GM19468 (cell line): Measurements from ENCODE around the gene ZNF18.
"Not testable (repeated sequence)": the region's sequence is repeated elsewhere in the genome, so short reads cannot be mapped to it uniquely, and the experiment has no call there.

Source experiments
- ATAC-seq: cut with Tn5 transposase; IDR thresholded peaks from one replicate; pipeline ENCODE4 v1.9.1; 2021; ENCODE audit warnings: mild to moderate bottlenecking, moderate library complexity, moderate number of reproducible peaks; ENCODE audit not compliant: unreplicated experiment; ENCODE audit errors: extremely low read depth

The ZNF18 gene

GRCh38 chr17:11986942-11987329, 10.3 kb downstream of the ZNF18 start:
- ATAC-seq = no peak

GRCh38 chr17:11986179-11986941, 10.9 kb downstream of the ZNF18 start:
- no peak for ATAC-seq

DNA sequence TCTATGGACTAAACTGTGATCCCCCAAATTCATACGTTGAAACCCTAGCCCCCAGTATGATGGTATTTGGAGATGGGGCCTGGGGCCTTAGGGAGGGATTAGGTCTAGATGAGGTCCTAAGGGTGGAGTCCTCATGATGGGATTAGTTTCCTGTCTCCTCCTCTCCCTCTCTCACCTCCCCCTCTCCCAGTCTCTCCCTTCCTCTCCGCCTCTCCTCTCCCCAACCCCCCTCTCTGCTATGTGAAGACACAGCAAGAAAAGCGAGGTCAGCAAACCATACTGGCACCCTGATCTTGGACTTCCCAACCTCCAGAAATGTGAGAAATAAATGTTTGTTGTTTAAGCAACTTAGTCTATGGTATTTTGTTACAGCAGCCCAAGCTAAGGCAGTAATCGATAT, 15.4 kb downstream of the ZNF18 start:
- ATAC-seq = no peak

DNA sequence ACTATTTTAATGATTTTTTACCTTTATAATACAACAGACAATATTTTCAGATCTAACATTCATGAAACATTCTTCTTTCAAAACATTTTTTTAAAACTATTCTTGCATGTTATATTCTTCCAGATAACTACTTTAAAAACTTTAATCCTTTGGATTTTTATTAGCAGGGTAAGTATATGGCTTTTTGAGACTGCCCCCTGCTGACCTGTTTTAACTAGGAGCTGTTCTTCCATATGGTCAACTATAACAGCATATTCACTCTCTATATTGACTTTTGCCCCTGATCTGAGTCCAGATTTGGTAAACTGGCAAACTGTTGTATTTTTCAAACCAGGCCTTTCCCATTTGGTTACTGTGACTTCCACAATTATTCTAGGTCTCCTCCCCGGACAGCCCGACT, 16.5 kb downstream of the ZNF18 start:
- ATAC-seq = no peak

- ATAC-seq = no peak
These were observed 17.5 kb downstream of the ZNF18 start for GRCh38 chr17:11979795-11980194.

- not testable (repeated sequence) for ATAC-seq
These were observed 24.5 kb downstream of the ZNF18 start for GRCh38 chr17:11972741-11973140.

DNA sequence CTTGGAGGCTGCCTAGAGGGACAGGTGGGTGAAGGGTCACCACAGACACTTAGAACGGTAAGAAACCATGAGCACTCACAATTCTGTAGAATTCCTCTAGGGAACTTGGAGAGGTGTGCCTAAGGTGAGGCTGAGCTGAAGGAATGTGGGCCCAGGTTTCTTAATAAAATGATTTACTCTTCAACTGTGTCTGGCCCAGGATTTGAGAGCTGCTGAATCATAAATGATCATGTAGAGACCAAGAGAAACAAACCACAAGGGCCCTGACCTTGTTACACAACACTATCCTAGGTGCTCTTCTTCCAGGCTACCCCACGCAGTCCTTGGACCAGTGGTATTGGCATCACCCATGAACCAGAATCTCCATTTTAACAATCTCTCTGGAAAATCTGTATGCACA, 27.7 kb downstream of the ZNF18 start:
- no peak for ATAC-seq

DNA sequence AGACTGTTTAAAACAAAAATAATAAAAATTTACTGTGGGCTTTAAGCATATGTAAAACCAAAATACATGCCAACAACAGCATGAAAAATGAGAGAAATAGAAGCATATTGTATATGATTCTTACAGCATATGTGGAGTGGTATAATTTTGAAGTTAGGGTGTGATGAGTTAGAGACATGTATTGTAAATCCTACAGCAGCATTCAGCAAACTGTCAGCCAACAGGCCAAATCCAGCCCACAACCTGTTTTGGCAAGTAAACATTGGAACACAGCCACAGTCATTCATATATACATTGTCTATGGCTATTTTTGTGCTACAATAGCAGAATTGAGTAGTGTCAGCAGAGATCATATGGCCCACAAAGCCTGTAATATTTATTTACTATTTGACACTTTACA, 42.3 kb downstream of the ZNF18 start:
- ATAC-seq = no peak

DNA sequence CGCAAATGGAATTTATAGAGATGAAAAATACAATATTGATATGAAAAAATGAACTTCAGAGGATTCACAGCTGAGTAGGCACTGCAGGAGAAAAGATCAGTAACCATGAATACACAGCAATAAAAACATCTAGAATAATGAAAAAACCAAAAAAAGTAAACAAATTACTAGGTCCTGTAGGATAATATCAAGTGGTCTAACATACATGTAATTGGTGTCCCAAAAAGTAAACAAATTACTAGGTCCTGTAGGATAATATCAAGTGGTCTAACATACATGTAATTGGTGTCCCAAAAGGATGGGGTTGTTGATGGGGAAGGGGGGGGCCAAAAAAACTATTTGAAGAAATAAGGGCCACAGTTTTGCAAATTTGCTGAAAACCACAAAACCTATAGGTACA, 43.4 kb downstream of the ZNF18 start:
- ATAC-seq = no peak

GRCh38 chr17:11952610-11953009, 44.7 kb downstream of the ZNF18 start:
- ATAC-seq = no peak

GRCh38 chr17:11950771-11951519, 46.3 kb downstream of the ZNF18 start:
- ATAC-seq = no peak

- not testable (repeated sequence) for ATAC-seq
These were observed 47.7 kb downstream of the ZNF18 start for GRCh38 chr17:11949571-11949970.

- no peak for ATAC-seq
These were observed 48.5 kb downstream of the ZNF18 start for GRCh38 chr17:11948789-11949188.

- no peak for ATAC-seq
These were observed 52.7 kb downstream of the ZNF18 start for GRCh38 chr17:11944587-11944986.

- ATAC-seq = no peak
These were observed 53.4 kb downstream of the ZNF18 start for GRCh38 chr17:11943759-11944347.

- ATAC-seq = not testable (repeated sequence)
These were observed 54.2 kb downstream of the ZNF18 start for GRCh38 chr17:11943086-11943485.

GRCh38 chr17:11940904-11941303, 56.4 kb downstream of the ZNF18 start:
- no peak for ATAC-seq

GRCh38 chr17:11935734-11936406, 61.4 kb downstream of the ZNF18 start:
- no peak for ATAC-seq

GRCh38 chr17:11932337-11932898, 64.9 kb downstream of the ZNF18 start:
- ATAC-seq = no peak

DNA sequence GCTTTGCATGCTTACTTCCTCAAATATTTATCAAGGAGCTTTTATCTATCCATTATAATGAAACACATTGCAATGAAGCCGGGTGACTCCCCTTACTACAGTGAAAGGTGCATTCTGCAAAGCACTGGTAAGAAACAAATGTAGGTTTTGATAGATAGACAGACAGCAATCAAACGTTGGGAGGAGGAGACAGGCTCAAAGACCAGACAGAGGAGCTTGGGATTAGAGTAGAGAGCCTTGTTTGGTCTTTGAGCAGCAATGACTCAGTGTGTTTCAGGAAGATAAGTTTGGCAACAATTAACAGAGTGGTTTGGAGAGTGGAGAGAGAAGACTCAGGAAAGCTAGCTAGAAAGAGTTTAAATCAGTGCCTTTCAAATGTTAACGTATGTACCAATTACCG, 68.8 kb downstream of the ZNF18 start:
- ATAC-seq = no peak
